Measurements from ENCODE around the gene CITED4. TPM values are rescaled to one million over a fixed set of nuclear protein-coding genes. Genes with fewer than 3 reads are reported as not detected.
A peak's percentile ranks its signal among the peaks of the same experiment; 100 is the strongest.

The CITED4 gene
- total and polyA plus RNA-seq, 9 of the 15 experiments (the other 6 are each of a cell fraction or from before 2014, with no cell fraction given): 0.11 to 1.2 (median 0.17) TPM; not detected in 2

- TF ChIP-seq ATF1 (CRISPR knock-in tag; IDR thresholded peaks at IDR 0.05) (no peak), ATF1 (tag; IDR thresholded peaks at IDR 0.05) (peak; percentile 69), ESRRB (CRISPR knock-in tag; IDR thresholded peaks at IDR 0.05; ENCODE audit: borderline replicate concordance) (peak; percentile 31; the same call in 1 of the 2 replicates), RAD21 (CRISPR knock-in tag; conservative IDR thresholded peaks at IDR 0.05 in 1 of 2, IDR thresholded peaks at IDR 0.05 in 1 of 2) (no peak; a peak in 1 of 4 replicates), ZNF165 (CRISPR knock-in tag; IDR thresholded peaks at IDR 0.05; ENCODE audit: borderline replicate concordance) (no peak), TBL1XR1 (IDR thresholded peaks at IDR 0.05; ENCODE audit: low read length in 2 of 2) (peak; percentile 88 to 95), MBD1 (CRISPR knock-in tag; IDR thresholded peaks at IDR 0.05) (no peak), ETV1 (tag; conservative IDR thresholded peaks at IDR 0.05; ENCODE audit: low read depth) (peak; percentile 11; the same call in 1 of the 2 replicates), GABPB1 (CRISPR knock-in tag; IDR thresholded peaks at IDR 0.05) (peak; percentile 66), FOSL1 (tag; conservative IDR thresholded peaks at IDR 0.05) (no peak; the same call in 1 of the 2 replicates), UBTF (IDR thresholded peaks at IDR 0.05; ENCODE audit: borderline replicate concordance in 1 of 2, low read depth in 2 of 2, low read length in 2 of 2) (peak in 1 of 2 experiments; percentile 21; a peak in 1 of 4 replicates), THRAP3 (IDR thresholded peaks at IDR 0.05; ENCODE audit: borderline replicate concordance) (no peak), ZNF507 (tag; conservative IDR thresholded peaks at IDR 0.05) (no peak), NFIX (CRISPR knock-in tag; IDR thresholded peaks at IDR 0.05; ENCODE audit: low read depth) (no peak), KAT7 (CRISPR knock-in tag; IDR thresholded peaks at IDR 0.05; ENCODE audit: borderline replicate concordance) (peak; percentile 62; the same call in 1 of the 2 replicates), GABPA (tag; conservative IDR thresholded peaks at IDR 0.05; ENCODE audit: low read depth) (peak; percentile 25; the same call in 1 of the 2 replicates), NCOR1 (IDR thresholded peaks at IDR 0.05) (peak; percentile 99), CREBBP (IDR thresholded peaks at IDR 0.05; ENCODE audit: low read depth, low read length) (no peak), CSDE1 (IDR thresholded peaks at IDR 0.05) (no peak; a peak in 1 of 4 replicates), TFE3 (CRISPR knock-in tag; IDR thresholded peaks at IDR 0.05) (no peak), MCM7 (IDR thresholded peaks at IDR 0.05) (no peak), SNRNP70 (optimal IDR thresholded peaks at IDR 0.05; ENCODE audit: low read depth, low read length) (no peak)
These were observed 41.1 kb downstream of the CITED4 start (continued) for GRCh38 chr1:40820911-40821693.

Measured in K562 (cell line).